ENCODE data around the gene DTWD2. TPM values are rescaled to one million over a fixed set of nuclear protein-coding genes. Genes with fewer than 3 reads are reported as not detected.
"Not testable (repeated sequence)": the region's sequence is repeated elsewhere in the genome, so short reads cannot be mapped to it uniquely, and the experiment has no call there.

DTWD2 gene
- total and polyA plus RNA-seq, 2 experiments from 2014 or later, result 2.5 to 14.1 TPM

- no peak overlapping the region for H3K4me3 ChIP-seq
- no peak overlapping the region for H3K4me2 ChIP-seq
- H3K9me3 ChIP-seq (ENCODE audit: low read depth), result no peaks in the 10 kb centered on the region
- H3K79me2 ChIP-seq, result no peaks in the 10 kb centered on the region
- H3K4me1 ChIP-seq (ENCODE audit: insufficient read depth), result no peaks in the 10 kb centered on the region
- no peak overlapping the region for H2AFZ ChIP-seq
- peak; percentile 50 for DNase-seq (ENCODE audit: low spot score)
- WGBS (ENCODE audit: low lambda C conversion rate, missing lambda C conversion rate), result 22% methylated on average over 3 of the region's 3 CpGs
- no peak for TF ChIP-seq EZH2phosphoT487 (IDR thresholded peaks at IDR 0.05; ENCODE audit: low read depth, severe bottlenecking, unreplicated experiment)
- no peak for TF ChIP-seq CTCF (IDR thresholded peaks at IDR 0.05; ENCODE audit: poor library complexity)
- TF ChIP-seq EZH2 (IDR thresholded peaks at IDR 0.05; ENCODE audit: borderline replicate concordance), result no peak
- no peaks in the 10 kb centered on the region for H3K9me2 ChIP-seq (replicated peaks; ENCODE audit: insufficient read depth)
- no peaks in the 10 kb centered on the region for H3K27me3 ChIP-seq
- H3K27ac ChIP-seq, result no peak overlapping the region
- H4K20me1 ChIP-seq (ENCODE audit: insufficient read depth, poor library complexity, severe bottlenecking), result no peaks in the 10 kb centered on the region
- H3K36me3 ChIP-seq (replicated peaks; ENCODE audit: insufficient read depth, low read depth), result no peaks in the 10 kb centered on the region
Measured at GRCh38 chr5:118857700-118858099, 130.6 kb downstream of the DTWD2 start.

- H3K36me3 ChIP-seq (replicated peaks; ENCODE audit: insufficient read depth, low read depth), result no peaks in the 10 kb centered on the region
- H3K4me2 ChIP-seq, result no peak overlapping the region
- no peak overlapping the region for H3K27ac ChIP-seq
- H4K20me1 ChIP-seq (ENCODE audit: insufficient read depth, poor library complexity, severe bottlenecking), result no peaks in the 10 kb centered on the region
- TF ChIP-seq EZH2phosphoT487 (IDR thresholded peaks at IDR 0.05; ENCODE audit: low read depth, severe bottlenecking, unreplicated experiment) (no peak), CTCF (IDR thresholded peaks at IDR 0.05; ENCODE audit: poor library complexity) (no peak), EZH2 (IDR thresholded peaks at IDR 0.05; ENCODE audit: borderline replicate concordance) (no peak)
- no peak overlapping the region for H3K4me3 ChIP-seq
- no peaks in the 10 kb centered on the region for H3K27me3 ChIP-seq
- H3K9me3 ChIP-seq (ENCODE audit: low read depth), result no peaks in the 10 kb centered on the region
- no peaks in the 10 kb centered on the region for H3K9me2 ChIP-seq (replicated peaks; ENCODE audit: insufficient read depth)
- DNase-seq (ENCODE audit: low spot score), result no peak
- no peak overlapping the region for H2AFZ ChIP-seq
- no peaks in the 10 kb centered on the region for H3K79me2 ChIP-seq
- 74% methylated on average over 5 of the region's 5 CpGs for WGBS (ENCODE audit: low lambda C conversion rate, missing lambda C conversion rate)
- H3K4me1 ChIP-seq (ENCODE audit: insufficient read depth), result no peaks in the 10 kb centered on the region
Measured at GRCh38 chr5:118854819-118855218, 133.5 kb downstream of the DTWD2 start.

- not testable (repeated sequence) for DNase-seq (ENCODE audit: low spot score)
- WGBS (ENCODE audit: low lambda C conversion rate, missing lambda C conversion rate), result 85% methylated on average over 4 of the region's 4 CpGs
Measured at GRCh38 chr5:118851785-118852184, 136.6 kb downstream of the DTWD2 start.

GRCh38 chr5:118849507-118849906 lies 138.8 kb downstream of the DTWD2 start:
- H3K4me2 ChIP-seq; H3K27me3 ChIP-seq; H3K27ac ChIP-seq; H3K9me2 ChIP-seq (replicated peaks; ENCODE audit: insufficient read depth); H2AFZ ChIP-seq; H3K79me2 ChIP-seq; H4K20me1 ChIP-seq (ENCODE audit: insufficient read depth, poor library complexity, severe bottlenecking); DNase-seq (ENCODE audit: low spot score); H3K9me3 ChIP-seq (ENCODE audit: low read depth); H3K36me3 ChIP-seq (replicated peaks; ENCODE audit: insufficient read depth, low read depth); H3K4me3 ChIP-seq; H3K4me1 ChIP-seq (ENCODE audit: insufficient read depth): not testable (repeated sequence)
- WGBS (ENCODE audit: low lambda C conversion rate, missing lambda C conversion rate), result 88% methylated on average over 1 of the region's 1 CpG

More at GRCh38 chr5:118851785-118852184, 136.6 kb downstream of the DTWD2 start:
- not testable (repeated sequence) for H3K9me2 ChIP-seq (replicated peaks; ENCODE audit: insufficient read depth); H3K27ac ChIP-seq; H3K4me3 ChIP-seq; H3K27me3 ChIP-seq; H3K36me3 ChIP-seq (replicated peaks; ENCODE audit: insufficient read depth, low read depth); H3K9me3 ChIP-seq (ENCODE audit: low read depth); H3K79me2 ChIP-seq; H3K4me1 ChIP-seq (ENCODE audit: insufficient read depth); H2AFZ ChIP-seq; H3K4me2 ChIP-seq; H4K20me1 ChIP-seq (ENCODE audit: insufficient read depth, poor library complexity, severe bottlenecking)

- H3K27me3 ChIP-seq, result no peaks in the 10 kb centered on the region
- no peaks in the 10 kb centered on the region for H3K9me2 ChIP-seq (replicated peaks; ENCODE audit: insufficient read depth)
- no peak overlapping the region for H3K27ac ChIP-seq
- no peaks in the 10 kb centered on the region for H3K4me1 ChIP-seq (ENCODE audit: insufficient read depth)
- TF ChIP-seq EZH2phosphoT487 (IDR thresholded peaks at IDR 0.05; ENCODE audit: low read depth, severe bottlenecking, unreplicated experiment), result no peak
- TF ChIP-seq CTCF (IDR thresholded peaks at IDR 0.05; ENCODE audit: poor library complexity), result no peak
- DNase-seq (ENCODE audit: low spot score), result no peak
- 83% methylated on average over 1 of the region's 1 CpG for WGBS (ENCODE audit: low lambda C conversion rate, missing lambda C conversion rate)
- no peak overlapping the region for H2AFZ ChIP-seq
- no peaks in the 10 kb centered on the region for H4K20me1 ChIP-seq (ENCODE audit: insufficient read depth, poor library complexity, severe bottlenecking)
- H3K36me3 ChIP-seq (replicated peaks; ENCODE audit: insufficient read depth, low read depth), result no peaks in the 10 kb centered on the region
- H3K9me3 ChIP-seq (ENCODE audit: low read depth), result no peaks in the 10 kb centered on the region
- no peak overlapping the region for H3K4me2 ChIP-seq
- H3K79me2 ChIP-seq, result no peaks in the 10 kb centered on the region
- no peak overlapping the region for H3K4me3 ChIP-seq
Measured at GRCh38 chr5:118844351-118844750, 144.0 kb downstream of the DTWD2 start.

All from hepatocyte (in vitro differentiated cells).